HPDE6-E6E7 (cell line): ENCODE measurements around the gene RALGAPA2.
A peak's percentile ranks its signal among the peaks of the same experiment; 100 is the strongest.

Source experiments
- DNase-seq: peaks from one replicate; pipeline ENCODE4 v3.0.0; 2011; ENCODE audit warnings: missing footprints; ENCODE audit errors: extremely low spot score

The RALGAPA2 gene

DNA sequence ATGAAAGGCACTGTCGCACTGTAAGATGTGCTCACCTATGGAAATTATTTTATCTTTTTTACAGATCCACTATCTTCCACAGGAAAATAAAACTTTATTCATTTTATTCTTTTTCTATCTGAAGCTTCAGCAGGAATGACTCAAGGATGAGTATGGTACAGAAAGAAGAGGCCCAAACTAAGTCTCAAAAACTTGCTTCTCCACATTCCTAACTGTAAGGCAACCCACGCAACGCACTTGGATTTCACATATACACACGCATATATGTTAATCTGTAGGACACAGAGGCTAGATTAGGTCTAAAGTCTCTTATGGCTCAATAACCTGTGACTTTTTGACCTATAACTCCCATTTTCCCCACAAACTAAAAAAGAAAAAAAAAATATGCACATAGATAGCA lies 81.9 kb downstream of the RALGAPA2 start:
- DNase-seq, result peak; percentile 64

DNA sequence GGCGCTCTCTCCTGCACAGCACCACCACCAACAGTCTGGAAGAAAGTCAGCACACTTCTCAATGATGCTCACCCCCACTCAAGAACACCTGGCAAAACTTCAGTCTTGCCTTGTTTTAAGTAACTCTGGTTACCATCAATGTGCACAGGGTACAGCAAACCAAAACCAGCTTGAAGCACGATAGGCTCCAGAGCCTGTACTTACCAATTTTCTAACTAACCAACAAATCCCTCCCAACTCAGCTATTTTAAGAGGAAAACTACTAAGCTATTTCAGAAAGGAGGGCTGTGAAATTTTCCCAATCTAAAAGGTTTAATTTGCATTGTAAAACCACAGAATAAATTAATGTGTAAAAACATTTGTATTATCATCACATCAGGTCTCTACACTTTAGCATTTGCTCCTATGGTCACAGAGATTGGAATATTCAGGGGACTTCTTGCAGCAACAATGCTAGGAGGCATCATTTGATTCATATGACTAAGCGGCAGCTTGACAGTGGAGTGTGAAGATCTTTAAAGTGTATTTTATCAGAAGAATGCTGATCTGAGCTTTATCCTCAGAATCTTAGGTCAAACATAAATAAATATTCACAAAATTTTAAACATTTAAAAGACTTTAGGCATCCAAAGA lies 82.8 kb downstream of the RALGAPA2 start:
- DNase-seq, result no peak

DNA sequence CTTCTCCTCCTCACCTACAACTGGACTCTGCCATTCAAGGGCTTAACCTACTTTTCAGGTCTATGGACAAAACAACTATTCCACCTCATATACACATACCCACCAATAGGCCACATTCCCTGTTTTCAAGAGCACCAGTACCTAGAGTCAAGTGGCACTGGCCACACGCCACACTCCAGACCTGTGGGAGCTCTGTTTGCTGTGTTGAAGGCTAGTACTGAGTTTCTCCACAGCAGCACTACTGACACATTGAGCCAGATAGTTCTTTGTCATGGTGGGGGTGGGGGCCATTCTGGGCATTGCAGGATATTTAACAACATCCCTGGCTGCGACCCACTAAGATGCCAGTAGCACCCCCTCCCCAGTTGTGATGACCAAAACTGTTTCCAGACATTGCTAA lies 84.1 kb downstream of the RALGAPA2 start:
- no peak for DNase-seq

DNA sequence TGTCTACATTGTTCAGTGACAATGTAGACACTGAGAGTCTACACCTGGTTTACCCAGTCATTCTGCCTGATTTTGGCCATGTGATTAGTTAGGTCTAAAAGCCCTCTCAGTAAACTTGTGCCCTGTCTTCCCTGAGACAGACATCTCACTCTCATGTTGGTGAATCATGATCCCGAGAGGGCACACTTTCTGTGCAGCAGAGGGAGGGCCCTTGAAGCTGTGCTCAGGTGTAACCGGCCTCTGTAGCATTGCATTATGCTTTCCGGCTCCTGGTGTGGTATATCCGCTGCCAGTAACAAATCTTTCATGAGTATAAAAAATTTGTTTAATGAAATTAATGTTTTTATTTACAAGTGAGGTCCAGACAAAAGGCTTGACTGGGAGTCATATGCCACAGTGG lies 85.0 kb downstream of the RALGAPA2 start:
- no peak for DNase-seq

DNA sequence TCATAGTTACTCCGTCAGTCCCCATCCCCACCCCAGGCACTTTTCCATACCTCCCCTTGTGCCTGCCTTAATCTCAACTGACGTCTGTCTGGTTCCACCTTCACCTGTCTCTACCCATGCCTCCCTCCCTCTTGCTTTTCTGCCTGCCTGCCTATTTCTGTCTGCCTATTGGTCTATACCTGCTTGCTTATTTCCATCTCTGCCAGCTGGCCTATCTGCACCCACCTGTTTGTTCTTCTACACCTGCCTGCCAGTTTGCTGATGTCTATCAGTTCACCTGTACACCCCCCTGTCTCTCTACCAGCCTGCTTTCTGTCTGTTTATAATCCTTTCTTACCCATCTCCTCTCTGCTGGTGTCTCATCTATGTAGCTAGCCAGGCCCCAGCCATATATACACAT lies 87.5 kb downstream of the RALGAPA2 start:
- DNase-seq, result no peak

DNA sequence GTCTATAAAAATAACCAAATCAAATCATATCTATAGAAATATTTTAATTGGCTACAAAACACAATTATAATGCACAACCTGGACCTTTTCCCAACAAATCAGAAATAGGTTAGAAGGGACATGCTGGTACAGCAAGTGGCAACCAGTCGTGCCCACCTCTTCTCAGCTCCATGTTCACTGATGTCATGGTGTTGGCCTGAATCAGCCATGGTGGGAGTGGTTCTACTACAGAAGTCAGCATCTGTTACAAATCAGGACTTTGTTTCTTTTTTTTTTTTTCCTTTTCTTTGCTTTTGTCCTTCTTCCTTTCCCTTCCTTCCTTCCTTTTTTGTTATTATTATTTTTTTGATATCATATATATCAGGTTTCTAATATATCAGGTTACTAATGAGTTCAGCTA lies 91.2 kb downstream of the RALGAPA2 start:
- no peak for DNase-seq

DNA sequence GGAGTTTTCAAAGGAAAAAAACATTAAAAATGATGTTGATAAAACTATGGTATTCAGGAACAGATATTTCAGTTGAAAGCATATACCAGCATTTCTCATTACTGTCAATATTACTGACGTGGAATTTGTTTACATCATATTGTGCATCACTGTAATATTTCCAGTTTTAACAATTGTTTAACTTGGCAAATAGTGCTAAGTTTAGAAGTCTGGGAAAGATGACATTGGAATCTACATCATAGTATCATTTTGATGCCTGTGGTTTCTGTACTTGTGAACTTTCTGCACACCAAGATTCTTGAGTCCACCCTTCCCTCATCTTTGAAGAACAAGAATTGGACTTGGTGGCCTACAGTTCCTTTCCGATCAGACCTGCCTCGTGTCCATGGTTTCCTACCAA lies 98.1 kb downstream of the RALGAPA2 start:
- no peak for DNase-seq

DNA sequence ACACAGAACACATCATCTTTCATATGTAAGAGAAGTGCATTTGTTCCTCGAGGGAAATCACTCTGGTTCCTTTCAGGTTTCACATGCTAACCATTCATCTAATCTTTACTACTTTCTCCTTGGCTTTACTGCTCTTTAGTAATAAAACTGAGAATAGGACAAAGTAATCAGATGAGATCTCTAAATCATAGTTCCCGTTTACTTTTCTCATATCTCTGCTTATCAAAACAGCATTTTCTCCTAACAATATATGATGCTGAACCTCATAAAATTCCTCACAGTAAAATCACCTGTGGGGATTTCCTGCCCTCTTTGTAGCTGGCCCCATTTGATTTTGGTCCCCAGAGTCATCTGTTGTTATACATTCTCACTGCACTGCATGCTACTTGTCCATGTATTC lies 100.2 kb downstream of the RALGAPA2 start:
- DNase-seq, result no peak

DNA sequence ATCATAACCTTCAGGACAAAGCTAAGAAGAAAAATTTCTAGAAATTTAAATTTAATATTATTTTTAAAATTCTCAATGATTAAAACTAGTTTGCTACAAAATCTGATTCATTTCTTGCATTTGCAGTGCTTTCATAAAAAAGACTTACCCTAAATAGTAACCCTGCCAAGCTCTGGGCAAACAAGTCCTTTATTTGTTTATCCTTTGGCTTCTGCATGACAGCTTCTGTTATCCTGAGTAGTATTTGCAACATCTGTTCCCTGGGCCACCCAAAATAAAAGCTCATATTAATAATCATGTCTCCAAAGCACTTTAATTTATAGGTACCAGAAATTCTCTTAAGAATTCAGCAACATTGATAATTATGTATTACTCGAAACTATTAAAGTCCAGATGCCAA lies 101.3 kb downstream of the RALGAPA2 start:
- DNase-seq, result no peak

DNA sequence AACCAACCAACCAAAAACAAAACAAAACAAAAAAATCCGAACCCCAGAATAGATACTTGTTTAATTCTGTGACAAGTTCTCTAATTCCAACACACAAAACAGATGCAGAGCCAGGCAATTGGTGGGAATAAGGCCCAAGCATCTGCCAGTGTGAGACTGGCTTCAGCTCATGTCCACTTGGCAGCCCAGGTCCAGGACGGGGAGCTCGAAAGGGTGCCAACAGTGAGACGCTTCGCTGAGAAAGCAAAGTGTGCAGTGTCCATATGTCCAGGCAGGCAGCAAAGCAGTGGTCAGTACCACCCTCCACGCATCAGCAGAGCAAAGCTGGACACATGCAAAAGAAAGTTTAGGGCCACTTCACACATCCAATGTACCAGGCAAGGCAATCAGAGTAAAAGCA lies 102.9 kb downstream of the RALGAPA2 start:
- no peak for DNase-seq

DNA sequence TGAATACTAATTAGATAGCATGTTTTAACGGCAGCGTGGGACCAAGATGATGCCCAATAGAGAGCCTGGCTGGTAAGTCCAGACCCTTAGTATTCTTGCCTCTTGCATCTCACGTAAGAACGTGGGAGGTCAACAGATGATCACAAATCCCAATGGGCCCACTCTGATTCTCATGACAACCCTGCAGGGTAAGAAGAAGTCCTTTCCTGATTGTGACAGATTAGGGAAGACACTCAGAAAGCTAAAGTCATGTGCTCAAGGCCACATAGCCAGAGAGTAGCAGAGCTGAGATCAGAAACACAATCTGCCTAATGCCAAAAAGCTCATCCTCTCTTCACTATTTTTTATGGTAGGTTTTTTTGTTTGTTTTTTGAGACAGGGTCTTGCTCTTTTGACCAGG lies 103.8 kb downstream of the RALGAPA2 start:
- DNase-seq, result no peak

DNA sequence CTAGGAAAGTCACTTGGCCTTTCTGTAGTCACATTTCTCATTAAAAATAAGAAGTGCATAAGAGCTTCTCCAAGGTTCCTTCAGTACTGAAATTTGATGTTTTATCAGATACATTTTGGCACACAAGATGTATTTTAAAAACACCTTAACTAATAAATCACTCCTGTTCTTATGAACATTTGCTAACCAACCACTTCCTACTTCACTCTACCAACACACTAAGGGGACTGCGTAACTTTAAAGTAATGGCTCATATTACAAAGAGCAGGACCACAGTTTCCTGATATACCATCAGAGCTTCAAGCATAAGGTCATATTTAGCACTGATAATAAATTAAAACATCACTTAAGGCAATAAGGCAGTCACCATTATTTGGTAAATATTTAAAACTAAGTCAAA lies 104.4 kb downstream of the RALGAPA2 start:
- no peak for DNase-seq

DNA sequence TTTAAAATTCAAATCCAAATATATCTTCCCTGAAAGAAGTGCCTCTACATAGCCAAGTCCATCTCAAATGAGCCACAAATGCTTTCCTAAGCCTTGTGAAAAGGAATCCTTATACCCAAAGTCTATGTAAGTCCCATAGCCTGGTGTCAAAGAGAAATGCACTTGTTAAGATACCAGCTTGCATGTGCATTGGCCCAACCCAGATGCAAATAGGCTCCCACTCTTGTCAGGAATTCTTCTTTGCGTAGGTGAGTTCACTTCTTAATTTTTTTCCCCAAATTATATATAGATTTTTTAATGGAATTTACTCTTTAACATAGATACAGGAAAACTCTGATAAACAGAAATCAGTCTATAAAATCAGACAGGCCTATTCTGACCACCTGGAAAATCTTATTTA lies 105.6 kb downstream of the RALGAPA2 start:
- DNase-seq, result no peak

DNA sequence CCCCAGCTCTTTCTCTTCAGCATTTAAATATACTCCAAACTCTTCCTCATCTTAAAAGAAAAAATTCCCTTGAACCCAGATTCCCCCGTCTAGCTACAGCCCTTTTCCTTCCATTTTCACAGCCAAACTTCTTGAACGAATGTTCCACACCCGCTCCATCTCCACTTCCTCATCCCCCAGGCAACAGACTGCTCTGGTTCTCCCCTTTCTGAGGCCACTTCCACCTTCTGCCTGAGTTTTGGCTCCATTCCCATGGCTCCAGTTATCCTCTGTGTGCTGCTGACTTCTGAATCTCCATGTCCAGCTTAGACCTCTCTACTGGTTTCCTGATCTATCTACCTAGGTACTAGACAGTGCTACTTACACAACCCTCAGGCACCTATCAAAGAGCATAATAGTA lies 106.4 kb downstream of the RALGAPA2 start:
- DNase-seq, result no peak

DNA sequence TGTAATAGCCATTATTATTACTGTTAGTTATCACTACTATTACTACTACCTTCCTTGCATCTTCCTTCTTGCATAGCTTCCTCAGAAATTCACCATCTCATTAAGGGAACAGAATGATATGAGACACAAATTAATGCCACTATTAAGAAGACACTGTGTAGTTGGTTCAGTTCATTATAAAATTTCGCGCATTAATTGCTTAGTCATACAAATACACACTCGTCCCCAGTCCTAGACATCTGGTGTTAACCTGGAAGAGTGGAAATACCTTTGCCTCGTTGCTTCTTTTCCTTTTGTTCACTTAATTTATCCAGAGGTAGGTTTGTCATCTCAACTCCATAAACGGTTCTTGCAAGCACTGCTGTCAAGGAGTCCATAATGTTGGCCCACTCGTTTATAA lies 107.5 kb downstream of the RALGAPA2 start:
- no peak for DNase-seq

DNA sequence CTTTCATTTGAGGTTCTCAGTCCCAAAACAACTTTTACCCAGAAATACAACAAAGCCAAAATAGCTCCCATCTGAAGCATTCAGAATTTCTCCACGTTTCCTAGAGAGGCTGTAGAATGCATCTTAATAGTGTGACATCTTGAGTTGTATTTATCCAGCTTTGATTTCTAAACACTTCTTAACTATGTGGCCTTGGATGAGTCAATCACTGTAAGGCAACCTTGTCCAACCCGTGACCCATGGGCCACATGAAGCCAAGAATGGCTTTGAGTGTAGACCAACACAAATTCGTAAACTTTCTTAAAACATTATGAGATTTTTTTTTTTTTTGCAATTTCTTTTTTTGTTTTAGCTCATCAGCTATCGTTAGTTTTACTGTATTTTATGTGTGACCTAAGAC lies 108.1 kb downstream of the RALGAPA2 start:
- DNase-seq, result no peak

DNA sequence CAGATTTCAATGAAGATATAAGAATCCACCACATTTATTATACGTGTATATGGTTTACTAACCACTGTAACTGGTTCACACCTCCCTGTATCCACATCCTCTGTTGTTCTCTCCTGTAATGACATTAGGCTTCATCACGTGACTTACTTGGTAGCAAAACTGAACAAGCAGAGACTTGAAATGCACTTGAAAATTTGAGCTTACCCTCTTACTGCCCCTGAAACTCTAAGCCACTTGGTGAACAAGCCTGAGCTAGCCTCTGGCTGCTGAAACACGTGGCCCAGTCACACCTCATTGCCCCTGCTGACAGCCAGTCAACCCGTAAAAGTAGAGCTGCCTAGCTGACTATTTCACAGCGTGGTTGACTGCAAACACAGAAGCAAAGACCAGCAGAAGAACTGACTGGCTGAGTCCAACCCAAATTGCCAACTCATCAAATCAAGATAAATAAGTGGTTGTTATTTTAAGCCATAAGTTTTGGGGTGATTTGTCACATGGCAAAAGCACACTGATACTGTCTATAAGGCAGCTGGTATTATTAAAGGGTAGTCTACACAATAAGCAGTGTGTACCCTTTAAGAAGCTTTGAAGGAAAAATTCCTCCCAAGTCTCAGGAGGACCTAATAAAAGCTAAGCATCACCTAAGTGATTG lies 109.0 kb downstream of the RALGAPA2 start:
- peak; percentile 99 for DNase-seq

DNA sequence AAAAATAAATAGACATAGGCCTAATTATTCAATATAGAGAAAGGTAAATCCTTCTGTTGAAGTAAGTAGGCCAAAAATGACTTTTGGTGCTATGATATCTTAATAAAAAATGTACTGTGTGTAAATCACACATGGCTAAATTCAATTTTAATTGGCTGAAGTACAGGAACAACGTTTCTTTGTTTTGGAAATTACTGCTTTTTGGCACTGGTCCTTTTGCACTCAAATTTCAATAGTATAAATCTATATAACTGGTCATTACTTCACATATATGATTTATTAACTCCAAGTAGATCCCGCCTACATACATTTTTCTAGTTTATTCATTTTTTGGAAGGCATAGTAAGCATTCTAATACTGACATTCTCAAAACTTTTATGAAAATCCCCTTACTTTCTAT lies 114.5 kb downstream of the RALGAPA2 start:
- no peak for DNase-seq

DNA sequence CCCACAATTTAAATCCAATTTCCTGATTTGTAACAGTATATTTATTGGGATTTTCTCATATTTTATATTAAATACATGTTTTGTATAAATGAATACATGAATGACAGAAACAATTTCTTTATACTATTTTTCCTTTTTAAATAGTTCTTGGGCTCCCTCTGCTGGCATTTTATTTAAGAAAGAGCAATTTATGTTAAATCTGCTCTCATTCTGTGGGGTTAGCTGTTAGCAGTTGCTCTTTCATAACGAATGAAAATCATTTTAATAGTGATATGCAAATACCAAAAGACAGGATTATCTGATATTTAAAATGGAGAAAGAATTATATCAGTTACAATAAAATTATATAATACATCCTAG lies 118.3 kb downstream of the RALGAPA2 start:
- peak; percentile 12 for DNase-seq

DNA sequence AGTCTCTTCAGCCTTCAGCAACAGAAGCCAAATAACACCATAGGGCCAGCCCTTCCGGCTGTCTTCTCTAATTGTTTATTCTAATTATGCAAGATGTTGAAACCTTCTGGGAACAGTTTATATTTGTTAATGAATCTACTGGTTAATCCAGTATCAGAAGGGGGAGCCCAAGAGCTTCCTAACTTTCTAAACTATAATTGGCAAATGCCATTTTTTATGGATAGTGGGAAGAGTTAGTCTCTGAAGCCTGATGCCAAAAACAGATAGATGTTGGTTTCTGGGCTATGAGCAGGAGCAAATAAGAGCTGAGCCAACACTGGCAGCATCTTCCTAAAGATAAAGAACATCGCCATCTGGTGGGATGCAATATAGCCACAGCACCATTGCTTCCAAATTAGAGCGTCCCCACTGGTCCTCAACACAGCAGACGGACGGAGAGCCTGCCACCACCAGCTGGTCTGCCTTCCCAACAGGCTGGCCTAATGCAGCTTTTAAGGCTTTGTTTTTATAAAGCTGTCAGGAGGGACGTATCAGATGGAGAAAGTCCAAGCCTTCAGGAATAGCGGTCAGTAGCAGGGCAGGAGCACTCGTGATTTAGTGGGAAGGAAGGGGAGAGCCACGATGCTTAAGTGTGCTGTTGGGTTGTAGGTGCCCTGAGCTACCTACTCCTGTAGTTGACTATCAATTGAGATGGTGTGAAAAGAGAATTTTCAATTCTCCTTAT lies 118.8 kb downstream of the RALGAPA2 start:
- DNase-seq, result peak; percentile 46

DNA sequence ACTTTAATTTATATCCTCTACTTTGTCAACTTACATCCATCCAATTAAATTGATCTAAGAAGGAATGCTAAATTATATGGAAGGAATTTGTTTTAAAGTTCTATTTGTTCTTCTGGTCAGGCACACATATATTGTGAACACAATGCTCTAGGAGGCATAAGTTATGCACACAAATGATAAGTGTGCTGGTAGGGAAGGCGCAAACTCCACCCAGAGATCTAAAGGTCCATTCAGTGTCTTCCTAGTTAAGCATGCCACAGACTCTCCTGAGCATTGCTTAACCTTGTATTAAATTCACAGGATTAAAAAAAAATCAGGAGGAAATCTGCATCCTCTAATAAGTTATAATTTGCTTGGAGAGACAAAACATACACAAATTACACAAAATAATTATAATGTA lies 127.3 kb downstream of the RALGAPA2 start:
- no peak for DNase-seq

DNA sequence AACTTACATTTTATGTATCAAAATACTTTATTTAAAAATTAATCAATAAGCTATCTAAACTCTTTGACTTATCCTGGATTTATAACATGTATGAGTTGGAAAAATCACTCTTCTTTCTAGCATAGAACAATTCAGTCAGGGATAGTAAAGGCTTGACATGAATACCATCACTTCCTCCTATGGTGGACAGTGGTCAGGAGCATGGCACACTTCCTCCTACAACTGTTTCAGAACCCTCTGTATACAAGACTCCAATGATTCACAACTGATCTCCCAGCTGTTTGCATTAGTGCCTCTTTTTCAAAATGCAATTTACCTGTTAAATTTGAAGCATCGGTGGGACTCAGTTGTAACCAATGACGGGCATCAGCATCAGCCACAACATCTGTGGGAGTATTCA lies 129.7 kb downstream of the RALGAPA2 start:
- no peak for DNase-seq

DNA sequence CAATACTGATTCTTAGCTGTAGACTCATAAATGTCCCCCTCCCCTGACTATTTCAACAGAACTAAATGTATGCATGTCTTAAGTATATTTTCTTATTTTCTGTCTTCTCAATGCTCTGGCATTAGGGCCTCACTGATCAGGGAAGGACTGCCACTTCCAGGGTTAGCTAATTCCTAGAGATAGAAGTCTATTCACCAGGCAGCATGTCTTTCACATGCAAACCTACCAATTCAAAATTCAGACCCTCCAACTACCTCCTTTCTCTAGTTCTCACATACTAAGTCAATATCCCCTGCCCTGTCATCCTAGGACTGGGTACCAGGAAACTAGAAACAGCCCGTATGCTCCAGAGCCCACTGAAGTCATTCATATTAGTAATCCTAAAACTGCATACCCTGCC lies 132.3 kb downstream of the RALGAPA2 start:
- DNase-seq, result no peak
